ENCODE results near the gene HLA-B.
"Not testable (repeated sequence)": the region's sequence is repeated elsewhere in the genome, so short reads cannot be mapped to it uniquely, and the experiment has no call there.

The HLA-B gene

DNA sequence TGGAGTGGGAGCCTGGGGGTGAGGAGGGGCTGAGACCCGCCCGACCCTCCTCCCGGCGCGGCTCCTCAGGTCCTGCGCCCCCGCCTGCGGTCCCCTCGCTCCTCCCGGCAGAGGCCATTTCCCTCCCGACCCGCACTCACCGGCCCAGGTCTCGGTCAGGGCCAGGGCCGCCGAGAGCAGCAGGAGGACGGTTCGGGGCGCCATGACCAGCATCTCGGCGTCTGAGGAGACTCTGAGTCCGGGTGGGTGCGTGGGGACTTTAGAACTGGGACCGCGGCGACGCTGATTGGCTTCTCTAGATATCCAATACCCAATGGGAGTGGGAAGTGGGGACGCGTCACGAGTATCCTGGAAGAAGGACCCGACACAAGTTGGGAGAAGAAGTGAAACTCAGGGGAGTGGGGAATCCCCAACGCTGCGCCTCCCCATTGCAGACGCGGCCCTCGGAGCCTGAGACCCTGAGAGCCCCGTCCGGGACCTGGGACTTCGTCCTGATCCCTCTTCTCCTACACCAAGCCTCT, at the start of gene HLA-B:
HLA-B (minus strand) TSS at position 234 of the 521 bp plus-strand sequence; CDS start at position 213, 21 bp downstream.
- DNase-seq: peak; percentile 4

DNA sequence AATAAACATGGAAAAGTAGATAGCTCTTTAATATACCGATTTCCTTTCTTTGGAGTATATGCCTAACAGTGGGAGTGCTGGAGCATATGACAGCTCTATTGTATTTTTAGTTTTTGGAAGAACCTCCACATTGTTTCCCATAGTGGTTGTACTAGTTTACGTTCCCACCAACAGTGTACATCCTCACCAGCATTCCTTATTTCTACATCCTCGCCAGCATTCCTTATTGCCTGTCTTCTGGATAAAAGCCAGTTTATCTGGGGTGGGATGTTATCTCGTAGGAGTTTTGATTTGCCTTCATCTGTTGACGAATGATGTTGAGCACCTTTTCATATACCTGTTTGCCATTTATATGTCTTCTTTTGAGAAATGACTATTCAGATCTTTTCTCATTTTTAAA, 49.0 kb upstream of the HLA-B start:
- no peak for DNase-seq

DNA sequence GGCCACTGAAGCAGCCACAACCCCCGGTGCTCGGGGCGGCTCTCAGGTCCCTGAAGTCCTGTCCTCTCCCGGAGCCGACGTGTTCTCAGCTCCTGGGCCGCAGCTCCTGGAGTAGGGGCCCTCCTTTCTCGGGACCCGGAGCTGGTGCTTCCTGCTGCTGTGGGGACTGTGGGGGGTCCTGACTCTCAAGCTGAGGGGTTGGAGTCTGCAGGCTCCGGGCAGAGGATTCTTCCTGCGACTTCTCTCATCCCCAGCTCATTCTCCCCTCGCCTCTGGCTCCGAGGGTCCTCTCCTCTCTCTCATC, 47.0 kb upstream of the HLA-B start:
- not testable (repeated sequence) for DNase-seq

DNA sequence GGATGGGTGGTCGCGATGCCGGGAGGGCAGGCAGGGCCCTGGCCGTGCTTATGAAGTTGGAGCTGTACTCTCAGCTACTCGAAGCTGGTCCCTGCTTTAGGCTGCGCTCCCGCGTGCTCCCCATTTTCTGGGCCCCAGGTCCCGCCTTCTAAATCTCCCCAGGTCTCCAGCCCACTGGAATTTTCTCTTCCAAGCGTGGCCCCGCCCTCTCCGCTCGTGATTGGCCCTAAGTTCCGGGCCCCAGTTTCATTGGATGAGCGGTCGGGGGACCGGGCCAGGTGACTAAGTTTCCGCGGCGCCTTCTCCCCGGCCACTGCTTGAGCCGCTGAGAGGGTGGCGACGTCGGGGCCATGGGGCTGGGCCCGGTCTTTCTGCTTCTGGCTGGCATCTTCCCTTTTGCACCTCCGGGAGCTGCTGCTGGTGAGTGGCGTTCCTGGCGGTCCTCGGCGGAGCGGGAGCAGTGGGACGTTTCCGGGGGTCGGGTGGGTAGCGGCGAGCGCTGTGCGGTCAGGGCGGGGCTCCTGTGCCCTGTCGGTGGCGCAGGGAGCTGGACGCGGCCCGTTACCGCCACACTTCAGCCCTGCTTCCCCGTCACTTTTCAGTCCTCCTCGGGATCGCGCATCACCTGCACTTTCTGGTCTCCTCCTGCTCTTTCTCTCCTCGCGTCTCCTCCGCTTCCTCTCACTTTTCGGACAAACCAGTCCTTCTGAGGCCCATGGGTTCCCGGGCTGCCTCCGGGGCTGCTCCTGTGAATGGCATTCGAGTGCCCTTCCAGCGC, 46.5 kb upstream of the HLA-B start, which contains the start of gene MICA:
MICA (plus strand) TSS at position 313 of the 778 bp plus-strand sequence; CDS start at position 351, 38 bp downstream.
- no peak for DNase-seq

DNA sequence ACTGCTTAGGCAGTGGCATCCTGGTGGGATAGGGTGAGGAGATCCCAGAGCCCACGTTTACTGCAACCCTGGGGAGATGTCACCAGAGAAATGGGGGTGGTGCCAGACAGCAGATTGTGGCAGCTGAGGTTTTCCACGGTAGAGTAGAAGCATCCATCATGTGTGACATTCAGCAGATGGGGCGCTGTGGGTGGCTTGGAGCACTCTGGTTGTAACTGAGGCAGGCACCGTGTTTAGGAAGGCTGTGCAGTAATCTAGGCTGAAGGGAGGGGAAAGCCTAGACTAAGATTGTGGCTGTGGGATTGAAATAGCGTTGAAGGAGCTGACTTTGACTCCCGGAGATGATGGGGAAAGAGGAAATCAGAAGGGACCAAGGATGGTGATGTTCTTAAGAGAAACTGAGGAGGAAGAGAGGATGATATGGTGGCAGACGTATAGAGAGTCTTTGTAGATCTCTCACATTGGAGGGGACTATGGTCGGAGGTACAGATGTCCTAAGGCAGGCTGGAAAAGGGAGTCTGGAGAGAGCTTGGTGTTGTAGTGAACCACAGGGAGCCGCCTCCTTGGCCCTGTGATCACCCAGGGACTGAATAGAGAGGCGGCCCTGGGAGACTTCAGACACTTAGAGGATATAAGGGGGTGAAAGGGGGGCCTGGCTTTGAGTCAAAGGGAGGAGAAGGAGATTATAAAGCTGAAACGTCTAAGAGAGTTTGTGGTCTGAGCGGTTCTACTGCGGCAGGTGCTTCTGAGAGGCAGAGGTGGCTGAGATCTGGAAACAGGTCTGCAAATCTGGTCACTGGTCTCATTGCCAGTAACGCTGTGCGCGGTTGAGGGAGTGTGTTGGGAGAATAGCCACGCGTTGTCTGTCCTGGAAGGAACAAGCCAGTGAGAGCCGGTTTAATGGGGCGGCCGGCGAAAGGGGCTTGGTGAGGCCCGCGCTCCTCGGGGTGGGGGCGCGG, 45.6 kb upstream of the HLA-B start:
- DNase-seq: no peak

DNA sequence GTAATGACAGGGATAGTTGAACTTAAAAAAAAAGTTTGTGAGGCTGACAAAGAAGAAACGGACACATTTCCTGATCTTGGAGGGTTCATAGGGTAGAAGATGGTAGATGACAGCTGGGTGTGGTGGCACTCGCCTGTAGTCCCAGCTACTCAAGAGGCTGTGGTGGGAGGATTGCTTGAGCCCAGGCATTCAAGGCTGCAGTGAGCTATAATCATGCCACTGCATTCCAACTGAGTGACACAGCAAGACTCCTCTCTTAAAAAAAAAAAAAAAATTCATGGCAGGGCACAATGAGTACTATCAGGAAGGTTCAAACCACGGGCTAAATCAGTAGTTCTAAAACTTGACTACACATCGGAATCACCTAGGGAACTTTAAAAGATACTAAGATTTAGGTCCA, 44.4 kb upstream of the HLA-B start:
- DNase-seq: no peak

DNA sequence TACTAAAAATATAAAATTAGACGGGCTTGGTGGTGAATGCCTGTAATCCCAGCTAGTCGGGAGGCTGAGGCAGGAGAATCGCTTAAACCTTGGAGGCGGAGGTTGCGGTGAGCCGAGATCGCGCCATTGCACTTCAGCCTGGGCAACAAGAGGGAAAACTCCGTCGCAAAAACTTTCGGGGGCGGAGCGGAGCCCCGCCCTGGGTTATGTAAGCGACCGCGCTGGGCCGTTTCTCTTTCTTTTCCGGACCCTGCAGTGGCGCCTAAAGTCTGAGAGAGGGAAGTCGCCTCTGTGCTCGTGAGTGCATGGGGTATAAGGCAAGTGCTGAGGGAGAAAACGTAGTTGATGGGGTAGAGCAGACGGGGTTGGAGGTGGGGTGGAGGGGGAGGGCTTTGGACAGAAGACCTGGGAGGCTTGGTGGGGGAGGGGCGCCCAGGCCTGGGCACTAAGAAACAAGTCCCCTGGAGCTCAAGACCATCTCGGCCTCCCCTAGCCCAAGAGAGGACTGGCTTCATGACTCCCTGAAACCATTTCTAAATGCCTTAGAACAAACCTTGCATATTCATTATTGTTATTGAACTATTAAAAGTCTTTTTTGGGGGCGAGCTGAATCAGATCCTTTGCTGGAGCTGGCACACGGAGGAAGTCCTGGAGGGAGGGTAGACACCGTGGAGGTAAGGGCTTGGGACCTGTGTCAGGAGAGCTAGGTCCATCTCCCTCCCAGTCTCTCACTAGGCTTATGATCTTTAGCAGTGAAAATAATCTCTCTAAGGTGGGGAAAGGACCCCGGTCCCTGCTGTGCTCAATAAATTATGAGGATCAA, 43.7 kb upstream of the HLA-B start:
- DNase-seq: no peak

DNA sequence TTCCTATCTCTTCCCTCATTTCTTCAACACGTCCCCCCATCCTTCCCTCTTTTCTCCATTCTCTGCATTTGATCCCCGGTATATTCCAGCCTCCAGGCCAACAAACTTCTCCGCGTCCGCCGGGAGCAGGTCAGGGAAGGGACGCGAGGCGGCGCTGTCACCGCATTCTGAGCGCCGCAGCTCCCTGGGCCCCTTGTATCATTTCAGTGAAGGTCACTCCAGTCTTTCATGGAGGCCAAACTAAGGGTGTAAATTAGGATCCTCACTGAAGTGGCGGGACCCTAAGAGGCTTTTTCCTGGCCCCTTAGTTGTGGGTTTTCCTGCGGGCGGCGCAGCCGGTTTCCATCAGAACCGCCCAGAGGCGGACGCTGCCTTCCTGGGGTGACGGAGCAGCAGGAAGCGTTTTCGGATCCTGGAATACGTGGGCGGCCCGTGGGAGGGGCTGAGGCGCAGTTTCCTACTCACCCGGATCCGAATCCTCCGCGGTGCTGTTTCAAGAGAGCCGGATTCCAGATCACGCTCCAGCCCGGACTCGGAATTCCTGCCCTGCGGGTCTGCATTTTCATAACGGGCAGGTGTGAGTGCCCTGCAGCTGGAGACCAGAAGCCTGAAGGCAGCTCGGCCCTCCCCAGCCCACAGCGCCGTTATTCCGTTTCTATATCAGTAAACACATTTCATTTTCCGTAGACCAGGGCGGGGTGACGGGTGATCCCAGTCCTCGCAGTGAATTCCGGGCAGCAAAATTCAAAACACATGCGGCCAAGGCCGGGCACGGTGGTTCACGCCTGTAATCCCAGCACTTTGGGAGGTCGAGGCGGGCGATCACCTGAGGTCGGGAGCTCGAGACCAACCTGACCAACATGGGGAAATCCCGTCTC, 42.8 kb upstream of the HLA-B start:
- no peak for DNase-seq

DNA sequence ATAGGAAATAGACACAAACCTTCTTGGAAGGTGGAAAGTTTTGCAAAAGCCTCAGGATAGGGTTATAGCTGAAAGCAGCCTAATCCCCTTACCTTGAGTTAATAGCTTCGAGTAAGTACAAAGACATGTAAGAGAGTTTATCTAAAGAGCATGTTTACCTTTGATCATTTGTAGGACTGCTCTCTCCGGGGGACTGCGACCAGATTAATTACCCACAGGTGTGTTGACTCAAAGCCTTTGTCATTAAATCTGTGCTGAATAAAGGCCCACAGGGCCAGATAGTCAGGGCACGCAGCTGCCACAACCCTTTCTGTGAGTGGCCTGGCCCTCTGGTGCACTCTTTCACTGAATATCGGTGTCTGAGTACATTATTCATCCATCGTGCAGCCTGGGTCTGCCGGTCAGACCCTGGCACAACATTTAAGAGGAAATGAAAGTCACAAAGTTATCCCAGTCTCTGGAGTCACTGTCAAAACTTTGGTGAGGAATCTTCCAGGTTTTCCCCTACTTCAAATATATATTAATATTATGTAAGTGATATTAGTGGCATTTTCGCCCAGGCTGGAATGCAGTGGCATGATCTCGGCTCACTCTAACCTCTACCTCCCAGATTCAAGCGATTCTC, 41.0 kb upstream of the HLA-B start:
- no peak for DNase-seq

DNA sequence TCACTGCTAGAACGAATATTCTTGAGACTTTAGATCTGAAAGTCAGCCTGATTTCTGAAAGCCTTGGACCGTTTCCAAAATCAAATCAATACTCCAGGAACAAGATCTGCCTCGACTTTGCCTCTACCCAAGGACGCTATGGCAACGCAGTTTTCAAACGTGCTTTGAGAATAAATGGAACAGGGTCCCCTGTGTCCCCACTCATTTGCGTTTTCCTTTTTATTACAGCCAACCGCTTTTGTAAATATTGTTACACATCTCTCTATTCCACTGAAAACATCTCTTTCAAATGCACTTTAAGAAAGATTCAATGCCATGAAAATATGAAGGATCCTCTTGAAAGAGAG, 40.1 kb upstream of the HLA-B start:
- not testable (repeated sequence) for DNase-seq

DNA sequence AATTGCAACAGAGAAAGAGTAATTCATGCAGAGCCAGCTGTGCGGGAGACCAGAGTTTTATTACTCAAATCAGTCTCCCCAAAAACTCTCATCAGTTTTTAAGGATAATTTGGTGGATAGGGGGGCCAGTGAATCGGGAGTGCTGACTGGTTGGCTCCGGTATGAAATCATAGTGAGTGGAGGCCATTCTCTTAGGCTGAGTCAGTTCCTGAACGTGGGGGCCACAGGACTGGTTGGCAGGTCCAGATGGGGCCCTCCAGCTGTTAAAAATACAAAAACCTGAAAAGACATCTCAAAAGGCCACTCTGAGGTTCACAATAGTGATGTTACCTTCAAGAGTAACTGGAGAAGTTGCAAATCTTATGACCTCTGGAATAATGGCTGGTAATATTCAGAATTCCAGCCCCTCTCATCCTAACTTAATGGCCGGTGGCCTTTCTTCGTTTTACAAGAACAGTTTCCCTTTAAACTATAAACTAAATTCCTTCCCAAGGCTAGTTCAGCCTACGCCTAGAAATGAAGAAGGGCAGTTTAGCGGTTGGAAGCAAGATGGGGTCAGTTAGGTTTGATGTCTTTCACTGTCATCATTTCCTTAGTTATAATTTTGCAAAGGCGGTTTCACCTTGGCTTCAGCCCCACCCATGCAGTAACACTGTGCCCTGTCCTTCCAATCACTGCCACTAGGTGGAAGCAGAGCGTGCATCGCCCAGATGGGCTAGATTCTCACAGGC, 39.6 kb upstream of the HLA-B start:
- DNase-seq: no peak

DNA sequence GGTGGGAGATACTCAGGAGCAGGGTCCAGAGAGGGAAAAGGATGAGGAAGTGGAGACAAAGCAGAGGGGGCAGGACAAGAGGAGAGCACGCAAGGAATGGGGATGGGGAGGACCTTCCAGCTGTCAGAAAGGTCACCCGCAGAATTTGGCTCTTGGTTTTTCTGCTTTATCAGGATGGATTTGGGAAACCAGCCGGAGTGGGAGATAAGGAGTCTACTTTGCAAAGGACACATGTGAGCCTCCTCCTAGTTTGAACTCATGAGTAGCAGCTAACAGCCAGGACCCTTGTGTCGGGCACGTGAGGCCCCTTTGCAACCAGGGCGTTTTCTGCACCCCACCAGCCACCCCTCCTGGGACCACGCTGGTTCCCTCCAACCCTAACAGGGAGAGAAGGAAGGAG, 38.9 kb upstream of the HLA-B start:
- no peak for DNase-seq

DNA sequence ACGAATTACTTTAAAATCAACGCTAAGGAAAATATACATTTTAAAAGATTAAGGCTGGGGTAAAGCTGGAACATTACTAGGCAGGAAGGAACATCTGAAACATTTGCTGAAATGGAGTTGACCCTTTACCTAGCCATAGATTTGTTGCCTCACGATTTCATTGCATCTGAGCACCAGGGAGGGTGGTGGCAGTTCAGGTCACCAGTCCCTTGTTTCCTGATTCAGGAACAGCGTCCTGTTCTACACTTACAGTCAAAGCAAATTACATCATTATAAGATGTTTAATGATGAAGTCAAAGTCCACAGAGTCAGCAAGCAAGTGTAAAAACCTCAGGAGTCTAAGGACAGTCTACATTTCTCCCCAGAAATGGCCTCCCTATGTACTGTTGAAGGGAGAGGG, 37.4 kb upstream of the HLA-B start:
- no peak for DNase-seq

DNA sequence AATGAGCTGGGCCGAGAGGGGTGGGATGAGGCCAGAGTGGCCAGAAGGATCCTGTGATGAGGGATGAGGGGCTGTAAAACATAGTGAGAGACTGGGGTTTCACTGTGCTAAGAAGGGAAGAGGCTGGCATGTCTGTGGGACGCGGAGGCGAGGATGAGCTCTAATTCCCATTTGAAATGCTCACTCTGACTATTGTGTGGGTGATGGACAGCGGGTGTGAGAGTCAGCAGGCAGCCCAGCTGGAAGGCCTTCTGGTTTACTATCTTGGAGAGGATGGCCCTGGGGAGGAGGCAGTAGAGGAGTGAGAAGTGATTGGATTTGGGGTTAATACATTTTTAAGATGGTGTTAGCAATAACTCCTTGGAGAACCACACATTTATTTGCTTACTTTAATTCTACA, 37.0 kb upstream of the HLA-B start:
- DNase-seq: no peak

DNA sequence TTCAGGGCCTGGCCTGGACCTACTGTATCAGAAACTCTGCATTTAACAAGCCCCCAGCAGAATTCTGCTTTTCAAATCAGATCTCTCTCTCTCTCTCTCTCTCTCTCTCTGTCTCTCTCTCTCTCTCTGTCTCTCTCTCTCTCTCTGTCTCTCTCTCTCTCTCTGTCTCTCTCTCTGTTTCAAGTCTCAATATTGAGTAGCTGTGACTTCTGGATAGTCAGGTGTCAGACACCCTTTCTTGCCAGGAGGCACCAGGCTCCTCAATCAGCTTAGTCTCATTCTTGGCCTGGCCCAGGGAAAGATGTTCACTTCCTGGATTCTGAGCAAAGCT, 32.8 kb upstream of the HLA-B start:
- not testable (repeated sequence) for DNase-seq

DNA sequence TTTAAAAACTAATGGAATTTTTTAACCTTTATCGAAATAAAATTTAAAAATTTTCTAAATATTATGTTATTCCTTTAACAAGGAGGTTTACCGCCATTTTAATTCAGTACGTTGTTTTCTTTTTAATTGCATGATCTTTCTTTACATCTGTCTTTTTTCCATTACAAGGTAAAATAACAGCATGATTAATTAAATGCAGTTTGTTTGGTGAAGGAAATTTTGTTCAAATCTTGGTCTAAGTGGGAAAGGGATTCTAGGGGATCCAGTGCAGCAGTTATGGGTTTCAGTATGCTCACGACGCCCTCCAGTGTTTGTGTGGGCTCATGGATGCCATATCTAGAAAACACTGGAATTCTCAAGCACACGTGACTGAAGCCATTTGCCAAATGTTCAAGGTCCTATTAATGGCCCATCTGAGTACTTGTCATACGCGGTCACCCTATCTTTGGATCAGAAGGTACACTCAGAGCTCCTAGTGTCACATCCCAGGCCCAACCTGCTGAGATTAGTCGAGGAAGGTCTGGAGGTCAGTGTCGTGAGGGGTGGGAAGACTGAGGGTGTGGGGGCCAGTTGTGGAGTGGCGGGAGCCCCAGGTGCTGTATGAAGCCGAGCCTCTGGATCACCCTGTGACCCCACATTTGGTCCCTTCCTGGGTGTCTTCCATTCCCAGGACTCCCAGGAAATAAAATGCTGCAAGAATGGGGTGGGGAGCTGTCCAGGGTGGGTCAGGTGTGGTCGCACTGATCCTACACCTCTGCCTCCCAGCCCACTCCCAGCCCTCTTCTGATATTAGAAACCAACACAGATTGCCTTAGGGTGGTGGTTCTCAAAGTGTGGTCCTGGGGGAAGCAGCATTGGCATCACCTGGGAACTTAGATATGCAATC, 32.2 kb upstream of the HLA-B start:
- DNase-seq: not testable (repeated sequence)

DNA sequence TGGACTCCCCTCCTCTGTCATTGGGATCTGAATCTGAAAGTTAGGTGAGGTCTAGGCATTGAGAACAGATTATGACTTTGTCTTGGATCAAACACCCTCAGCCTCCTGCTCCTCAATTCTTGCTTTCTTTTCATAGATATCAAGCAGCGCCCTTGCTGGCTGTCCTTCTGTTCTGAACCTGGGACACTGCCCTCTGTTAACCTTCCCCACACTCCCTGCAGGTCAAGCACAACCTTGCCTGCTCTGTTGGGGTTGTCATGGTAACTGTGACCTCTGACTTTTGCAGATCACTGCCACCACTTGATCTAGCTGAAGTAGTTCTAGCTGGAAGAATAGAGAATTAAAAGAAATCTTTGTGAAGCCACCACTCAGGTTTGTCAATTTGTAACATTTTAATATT, 30.0 kb upstream of the HLA-B start:
- DNase-seq: no peak

DNA sequence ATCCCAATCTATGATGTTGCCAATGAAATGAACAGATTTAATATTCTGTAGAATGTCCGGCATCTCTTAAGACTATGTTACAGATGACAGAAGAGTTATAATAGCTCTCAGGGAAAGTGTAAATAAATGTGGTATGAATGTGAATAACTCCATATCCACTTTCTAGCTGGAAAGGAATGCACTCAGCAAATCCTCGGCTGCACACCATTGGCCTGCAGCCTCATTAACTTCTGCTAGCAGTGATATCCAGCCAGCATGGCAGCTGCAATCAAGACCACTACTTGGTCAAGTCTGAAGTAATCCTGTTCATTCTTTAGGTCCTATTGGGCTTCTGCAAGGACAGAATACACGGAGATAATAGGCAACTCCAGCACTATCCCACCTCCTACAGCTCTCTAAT, 29.1 kb upstream of the HLA-B start:
- no peak for DNase-seq

DNA sequence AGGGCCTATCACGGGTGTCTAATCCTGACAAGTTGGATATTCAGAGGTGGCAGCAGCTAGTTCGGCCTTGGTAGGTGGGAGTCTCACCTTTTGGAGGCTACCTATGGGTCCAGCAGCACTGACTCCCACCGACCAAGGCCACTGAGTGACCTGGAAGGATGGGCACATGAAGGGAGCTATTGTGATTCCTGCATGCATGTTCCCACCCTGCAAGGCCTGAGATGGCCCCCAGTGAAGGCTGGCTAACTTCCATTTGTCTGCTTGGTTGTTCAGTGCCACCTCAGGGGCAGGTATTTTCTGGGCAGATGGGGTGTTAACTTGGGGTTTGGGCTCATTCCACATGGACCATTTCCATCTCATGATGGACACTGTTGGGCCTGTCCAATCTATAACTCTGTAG, 28.1 kb upstream of the HLA-B start:
- no peak for DNase-seq

DNA sequence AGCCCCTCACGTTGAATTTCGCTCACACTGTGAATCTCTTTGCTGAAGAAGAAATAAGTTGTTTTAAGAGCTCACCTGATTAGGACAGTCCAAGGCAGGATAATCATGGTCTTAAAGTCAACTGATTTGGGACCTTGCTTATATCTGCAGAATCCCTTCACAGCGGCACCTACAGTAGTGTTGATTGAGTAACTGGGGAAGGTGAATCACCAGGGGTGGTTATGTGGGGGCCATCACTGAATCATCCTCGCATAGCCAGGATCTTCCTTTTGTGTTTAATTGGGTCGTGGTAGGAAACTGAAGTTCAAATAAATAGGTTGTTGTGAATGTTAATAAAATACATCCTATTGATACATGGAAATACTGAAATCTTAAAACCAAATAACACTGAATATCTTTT, 26.2 kb upstream of the HLA-B start:
- no peak for DNase-seq
